ENCODE data around the gene TNS3.

TNS3 gene

GRCh38 chr7:47335557-47336471 lies 246.1 kb downstream of the TNS3 start:
- TF ChIP-seq, protein P1, sequence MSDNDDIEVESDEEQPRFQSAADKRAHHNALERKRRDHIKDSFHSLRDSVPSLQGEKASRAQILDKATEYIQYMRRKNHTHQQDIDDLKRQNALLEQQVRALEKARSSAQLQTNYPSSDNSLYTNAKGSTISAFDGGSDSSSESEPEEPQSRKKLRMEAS (IDR thresholded peaks at IDR 0.05; ENCODE audit: low read depth, low read length) = no peak
- TF ChIP-seq POLR2A (IDR thresholded peaks at IDR 0.05; ENCODE audit: extremely low read depth, insufficient read length) (no peak), MYC (IDR thresholded peaks at IDR 0.05; ENCODE audit: low read depth, low read length) (no peak)
- TF ChIP-seq, protein P2, sequence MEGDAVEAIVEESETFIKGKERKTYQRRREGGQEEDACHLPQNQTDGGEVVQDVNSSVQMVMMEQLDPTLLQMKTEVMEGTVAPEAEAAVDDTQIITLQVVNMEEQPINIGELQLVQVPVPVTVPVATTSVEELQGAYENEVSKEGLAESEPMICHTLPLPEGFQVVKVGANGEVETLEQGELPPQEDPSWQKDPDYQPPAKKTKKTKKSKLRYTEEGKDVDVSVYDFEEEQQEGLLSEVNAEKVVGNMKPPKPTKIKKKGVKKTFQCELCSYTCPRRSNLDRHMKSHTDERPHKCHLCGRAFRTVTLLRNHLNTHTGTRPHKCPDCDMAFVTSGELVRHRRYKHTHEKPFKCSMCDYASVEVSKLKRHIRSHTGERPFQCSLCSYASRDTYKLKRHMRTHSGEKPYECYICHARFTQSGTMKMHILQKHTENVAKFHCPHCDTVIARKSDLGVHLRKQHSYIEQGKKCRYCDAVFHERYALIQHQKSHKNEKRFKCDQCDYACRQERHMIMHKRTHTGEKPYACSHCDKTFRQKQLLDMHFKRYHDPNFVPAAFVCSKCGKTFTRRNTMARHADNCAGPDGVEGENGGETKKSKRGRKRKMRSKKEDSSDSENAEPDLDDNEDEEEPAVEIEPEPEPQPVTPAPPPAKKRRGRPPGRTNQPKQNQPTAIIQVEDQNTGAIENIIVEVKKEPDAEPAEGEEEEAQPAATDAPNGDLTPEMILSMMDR (IDR thresholded peaks at IDR 0.05; ENCODE audit: low read depth, low read length) = no peak
- no peak overlapping the region for H3K4me3 ChIP-seq (ENCODE audit: low read depth, low read length)
- no peak for DNase-seq (ENCODE audit: low read depth)

DNA sequence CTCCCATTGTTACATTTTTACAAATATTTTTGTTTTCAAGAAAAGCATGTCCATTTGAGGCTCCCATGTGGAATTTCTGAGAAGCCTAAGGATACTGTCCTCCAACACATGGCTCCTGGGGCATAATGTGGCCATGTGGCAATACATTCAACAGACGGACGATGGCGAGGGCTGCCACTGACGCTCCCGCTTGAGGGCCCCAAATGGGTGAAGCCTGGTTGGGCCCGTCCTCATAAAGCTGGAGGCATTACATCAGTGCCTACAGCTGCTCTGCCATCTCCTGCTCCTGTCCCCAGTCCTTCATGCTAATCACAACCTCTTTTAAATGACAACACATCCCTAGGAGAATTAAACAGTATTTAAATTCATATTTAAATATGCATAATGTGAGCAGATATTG lies 246.8 kb downstream of the TNS3 start:
- H3K4me3 ChIP-seq (ENCODE audit: low read depth, low read length) = no peak overlapping the region
- no peak for DNase-seq (ENCODE audit: low read depth)
- TF ChIP-seq MYC (IDR thresholded peaks at IDR 0.05; ENCODE audit: low read depth, low read length) = no peak
- TF ChIP-seq, protein P2 (IDR thresholded peaks at IDR 0.05; ENCODE audit: low read depth, low read length) = no peak
- TF ChIP-seq, protein P1 (IDR thresholded peaks at IDR 0.05; ENCODE audit: low read depth, low read length) = no peak
- no peak for TF ChIP-seq POLR2A (IDR thresholded peaks at IDR 0.05; ENCODE audit: extremely low read depth, insufficient read length)

- no peak overlapping the region for H3K4me3 ChIP-seq (ENCODE audit: low read depth, low read length)
- DNase-seq (ENCODE audit: low read depth) = no peak
- no peak for TF ChIP-seq MYC (IDR thresholded peaks at IDR 0.05; ENCODE audit: low read depth, low read length)
- TF ChIP-seq, protein P1 (IDR thresholded peaks at IDR 0.05; ENCODE audit: low read depth, low read length) = no peak
- TF ChIP-seq, protein P2 (IDR thresholded peaks at IDR 0.05; ENCODE audit: low read depth, low read length) = no peak
- no peak for TF ChIP-seq POLR2A (IDR thresholded peaks at IDR 0.05; ENCODE audit: extremely low read depth, insufficient read length)
Observed at GRCh38 chr7:47333959-47334358, 248.0 kb downstream of the TNS3 start.

- H3K4me3 ChIP-seq (ENCODE audit: low read depth, low read length) = no peak overlapping the region
- DNase-seq (ENCODE audit: low read depth) = no peak
- TF ChIP-seq MYC (IDR thresholded peaks at IDR 0.05; ENCODE audit: low read depth, low read length) = no peak
- no peak for TF ChIP-seq POLR2A (IDR thresholded peaks at IDR 0.05; ENCODE audit: extremely low read depth, insufficient read length)
- TF ChIP-seq, protein P2 (IDR thresholded peaks at IDR 0.05; ENCODE audit: low read depth, low read length) = no peak
- TF ChIP-seq, protein P1 (IDR thresholded peaks at IDR 0.05; ENCODE audit: low read depth, low read length) = no peak
Observed at GRCh38 chr7:47333554-47333887, 248.4 kb downstream of the TNS3 start.

- TF ChIP-seq MYC (IDR thresholded peaks at IDR 0.05; ENCODE audit: low read depth, low read length) = no peak
- TF ChIP-seq POLR2A (IDR thresholded peaks at IDR 0.05; ENCODE audit: extremely low read depth, insufficient read length) = no peak
- TF ChIP-seq, protein P2 (IDR thresholded peaks at IDR 0.05; ENCODE audit: low read depth, low read length) = no peak
- TF ChIP-seq, protein P1 (IDR thresholded peaks at IDR 0.05; ENCODE audit: low read depth, low read length) = no peak
- DNase-seq (ENCODE audit: low read depth) = no peak
- H3K4me3 ChIP-seq (ENCODE audit: low read depth, low read length) = no peak overlapping the region
Observed at GRCh38 chr7:47332681-47333553, 249.0 kb downstream of the TNS3 start.
